GM18951 (cell line): ENCODE measurements around the gene HSPE1.
"Not testable (repeated sequence)": the region's sequence is repeated elsewhere in the genome, so short reads cannot be mapped to it uniquely, and the experiment has no call there.

Experiments
- POLR2A ChIP-seq: IDR thresholded peaks from 4 replicates; pipeline ENCODE4 v1.6.1; 2011; ENCODE audit warnings: mild to moderate bottlenecking; ENCODE audit not compliant: insufficient read length, insufficient read depth; ENCODE audit errors: extremely low read depth
- in situ Hi-C: fragments of 300-500 bp; cut with MboI; formaldehyde crosslinking; loops from one replicate; pipeline ENCODE4 v1.12.0; 2022; ENCODE audit warnings: low sequenced_read_pairs, mixed read lengths, inconsistent platforms; ENCODE audit not compliant: unreplicated experiment

The HSPE1 gene

DNA sequence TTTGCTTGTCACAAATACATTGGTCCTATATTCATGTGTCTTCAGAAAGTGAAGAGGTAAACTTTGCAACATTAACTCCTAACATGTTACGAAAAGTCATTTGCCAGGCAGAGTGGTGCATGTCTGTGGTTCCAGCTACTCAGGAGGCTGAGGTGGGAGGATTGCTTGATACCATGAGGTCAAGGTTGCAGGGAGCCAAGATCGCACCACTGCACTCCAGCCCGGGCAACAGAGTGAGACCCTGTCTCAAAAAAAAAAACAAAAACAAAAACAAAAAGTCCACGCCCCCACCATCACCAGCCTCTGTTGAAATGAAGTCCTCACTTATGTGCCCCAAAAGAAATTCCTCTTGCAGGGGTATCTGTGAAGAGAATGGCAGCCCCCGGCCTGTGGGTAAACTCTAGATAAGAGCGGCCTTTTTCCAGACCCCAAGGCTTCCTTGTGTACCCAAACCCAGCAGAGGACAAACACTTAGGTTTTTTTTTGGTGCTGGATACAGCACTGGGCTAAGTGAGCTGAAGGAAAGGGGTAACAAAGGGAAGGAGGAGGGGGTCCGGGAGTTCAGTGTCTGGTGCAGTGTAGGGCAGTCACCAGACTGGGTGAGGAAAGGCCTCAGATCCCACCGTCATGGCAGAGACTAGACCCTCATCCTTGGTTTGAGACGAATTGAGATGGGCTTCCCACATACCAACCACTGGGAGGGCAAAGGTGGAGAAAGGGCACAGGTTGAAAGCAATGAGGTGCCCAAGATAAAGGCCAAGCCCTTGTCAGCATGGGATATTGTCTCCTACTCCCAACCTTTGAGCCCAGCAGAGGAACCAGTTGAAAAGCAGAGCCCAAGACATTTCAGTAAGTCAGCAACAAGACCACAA, 19.8 kb upstream of the HSPE1 start:
- in situ Hi-C loops, result no loop called here
- TF ChIP-seq POLR2A, result no peak

DNA sequence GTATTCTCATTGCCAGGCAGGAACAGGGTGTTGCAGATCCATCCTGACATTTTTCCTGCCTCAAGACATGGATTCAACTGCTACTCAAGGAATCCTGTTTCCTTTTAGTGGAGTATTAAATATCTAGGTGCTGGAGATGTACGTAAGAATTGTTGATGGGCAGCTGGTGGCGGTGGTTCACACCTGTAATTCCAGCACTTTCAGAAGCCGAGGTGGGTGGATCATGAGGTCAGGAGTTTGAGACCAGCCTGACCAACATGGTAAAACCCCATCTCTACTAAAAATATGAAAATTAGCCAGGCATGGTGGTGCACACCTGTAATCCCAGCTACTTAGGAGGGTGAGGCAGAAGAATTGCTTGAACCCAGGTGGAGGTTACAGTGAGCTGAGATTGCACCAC, 15.9 kb upstream of the HSPE1 start:
- in situ Hi-C loops, result not testable (repeated sequence)

DNA sequence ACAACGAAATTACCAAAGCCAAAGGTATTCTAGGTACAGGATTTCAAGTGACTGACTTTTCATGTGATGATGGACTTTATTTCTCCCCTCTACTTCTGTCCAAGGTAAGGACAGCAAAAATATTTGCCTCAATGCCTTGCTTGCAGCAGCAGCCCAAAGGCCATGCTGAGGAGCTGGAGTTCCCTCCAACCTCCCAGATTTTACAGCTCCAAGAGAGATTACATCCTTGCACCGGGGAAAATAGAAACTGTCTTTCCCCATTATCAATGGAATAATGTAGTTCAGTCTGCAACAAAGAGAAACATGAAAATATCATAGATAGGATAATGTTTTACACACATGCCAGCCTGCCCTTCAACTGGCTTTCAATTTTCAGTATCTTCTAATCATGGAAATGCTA, 14.0 kb upstream of the HSPE1 start:
- in situ Hi-C loops, result no loop called here
- no peak for TF ChIP-seq POLR2A

DNA sequence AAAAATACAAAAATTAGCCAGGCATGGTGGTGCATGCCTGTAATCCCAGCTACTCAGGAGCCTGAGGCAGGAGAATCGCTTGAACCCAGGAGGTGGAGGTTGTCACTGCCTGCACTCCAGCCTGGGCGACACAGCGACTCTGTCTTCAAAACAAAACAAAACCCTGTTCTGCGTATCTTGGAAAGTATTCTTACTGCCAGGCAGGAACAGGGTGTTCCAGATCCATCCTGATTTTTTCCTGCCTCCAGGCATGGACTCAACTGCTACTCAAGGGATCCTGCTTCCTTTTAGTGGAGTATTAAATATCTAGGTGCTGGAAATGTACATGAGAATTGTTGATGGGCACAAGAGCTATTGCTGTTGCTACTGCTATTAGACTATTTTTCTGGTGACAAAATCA, 12.8 kb upstream of the HSPE1 start:
- in situ Hi-C loops, result no loop called here
- TF ChIP-seq POLR2A, result no peak

DNA sequence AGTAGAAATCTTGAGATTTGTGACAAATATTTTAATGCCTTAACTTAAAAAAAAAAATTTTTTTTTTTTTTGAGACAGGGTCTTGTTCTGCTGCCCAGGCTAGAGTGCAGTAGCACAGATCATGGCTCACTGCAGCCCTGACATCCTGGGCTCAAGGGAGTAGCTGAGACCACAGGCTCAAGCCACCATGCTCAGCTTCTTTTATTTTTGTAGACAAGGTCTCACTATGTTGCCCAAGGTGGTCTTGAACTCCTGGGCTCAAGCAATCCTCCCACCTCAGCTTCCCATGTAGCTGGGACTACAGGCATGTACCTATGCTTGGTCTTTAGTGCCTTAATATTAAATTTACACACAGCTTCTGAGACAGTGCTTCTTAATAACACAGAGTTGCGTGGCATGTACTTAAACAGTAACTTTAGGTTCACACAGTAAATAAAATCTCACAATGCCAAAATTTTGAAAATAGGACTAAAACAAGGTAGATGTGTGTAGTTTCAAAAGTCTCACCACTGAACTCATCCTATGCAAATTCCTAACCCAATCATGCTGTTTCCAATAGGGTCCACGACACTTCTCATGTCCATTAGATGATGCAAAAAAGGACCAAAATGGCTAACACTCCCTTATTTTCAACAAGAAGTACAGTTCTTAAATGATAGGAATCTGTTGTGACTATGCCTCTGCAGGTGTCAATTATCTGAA, 4.6 kb upstream of the HSPE1 start:
- no peak for TF ChIP-seq POLR2A
- in situ Hi-C loops, result no loop called here

DNA sequence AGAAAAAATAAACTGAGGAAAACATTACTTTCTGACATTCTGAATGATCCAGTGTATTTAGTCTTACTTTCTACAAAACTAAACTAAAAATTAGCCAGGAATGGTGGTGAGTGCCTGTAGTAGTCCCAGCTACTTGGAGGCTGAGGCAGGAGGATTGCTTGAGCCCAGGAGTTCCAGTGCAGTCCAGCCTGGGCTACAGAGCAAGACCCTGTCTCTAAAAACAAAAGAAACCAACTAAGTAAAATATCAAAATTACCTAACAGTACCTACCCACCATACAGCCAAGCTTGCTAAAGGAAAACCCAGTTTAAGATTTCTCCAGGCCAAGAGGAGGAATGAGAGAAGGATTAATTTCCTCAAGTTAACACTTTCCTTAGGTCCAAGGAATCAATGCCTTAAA, 3.5 kb upstream of the HSPE1 start:
- TF ChIP-seq POLR2A, result no peak
- in situ Hi-C loops, result no loop called here

DNA sequence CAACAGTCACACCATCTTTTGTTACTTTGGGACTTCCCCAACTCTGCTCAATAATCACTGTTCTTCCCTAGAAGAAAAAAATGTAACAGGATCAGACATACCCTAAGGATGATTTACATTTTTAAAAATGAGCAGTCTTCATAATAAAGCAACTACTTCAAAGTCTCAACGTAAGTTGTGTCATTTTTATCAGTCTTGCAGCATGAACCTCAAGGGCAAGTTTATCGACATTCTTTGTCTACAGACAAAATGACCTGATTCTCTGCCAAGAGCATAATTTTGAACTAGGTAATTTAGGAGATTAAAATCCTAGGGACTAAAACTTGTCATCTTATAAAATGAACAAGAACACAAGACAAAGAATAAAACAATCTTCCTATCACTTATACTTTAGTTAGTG, 2.9 kb upstream of the HSPE1 start:
- TF ChIP-seq POLR2A, result no peak
- in situ Hi-C loops, result no loop called here

DNA sequence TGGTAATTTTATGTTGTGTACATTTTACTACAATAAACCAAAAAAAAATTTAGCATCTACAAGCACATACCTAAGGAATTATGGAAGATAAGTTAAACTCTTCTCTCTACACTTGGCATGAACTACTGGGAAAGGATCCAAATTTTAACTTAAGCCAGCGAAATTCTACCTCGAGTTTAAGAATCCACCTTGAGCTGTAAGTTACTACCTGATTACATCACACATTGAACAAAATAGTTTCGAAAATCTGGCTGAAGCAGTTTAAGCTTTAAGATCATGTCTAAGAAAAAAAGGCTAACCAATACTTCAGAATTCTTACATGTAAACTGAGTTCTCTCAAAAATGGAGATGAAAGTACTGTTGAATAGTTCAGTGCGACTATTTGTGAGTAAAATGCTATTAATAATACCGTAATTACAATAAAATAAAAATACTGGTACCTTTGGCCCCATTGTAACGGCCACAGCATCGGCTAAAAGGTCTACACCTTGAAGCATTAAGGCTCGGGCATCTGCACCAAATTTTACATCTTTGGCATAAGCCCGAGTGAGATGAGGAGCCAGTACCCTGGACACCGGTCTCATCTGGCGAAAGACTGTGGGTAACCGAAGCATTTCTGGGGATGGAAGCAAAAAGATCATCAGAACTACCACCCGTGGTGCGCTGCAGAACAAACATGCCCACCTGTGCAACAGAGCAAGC, 1.8 kb upstream of the HSPE1 start:
- in situ Hi-C loops, result no loop called here

DNA sequence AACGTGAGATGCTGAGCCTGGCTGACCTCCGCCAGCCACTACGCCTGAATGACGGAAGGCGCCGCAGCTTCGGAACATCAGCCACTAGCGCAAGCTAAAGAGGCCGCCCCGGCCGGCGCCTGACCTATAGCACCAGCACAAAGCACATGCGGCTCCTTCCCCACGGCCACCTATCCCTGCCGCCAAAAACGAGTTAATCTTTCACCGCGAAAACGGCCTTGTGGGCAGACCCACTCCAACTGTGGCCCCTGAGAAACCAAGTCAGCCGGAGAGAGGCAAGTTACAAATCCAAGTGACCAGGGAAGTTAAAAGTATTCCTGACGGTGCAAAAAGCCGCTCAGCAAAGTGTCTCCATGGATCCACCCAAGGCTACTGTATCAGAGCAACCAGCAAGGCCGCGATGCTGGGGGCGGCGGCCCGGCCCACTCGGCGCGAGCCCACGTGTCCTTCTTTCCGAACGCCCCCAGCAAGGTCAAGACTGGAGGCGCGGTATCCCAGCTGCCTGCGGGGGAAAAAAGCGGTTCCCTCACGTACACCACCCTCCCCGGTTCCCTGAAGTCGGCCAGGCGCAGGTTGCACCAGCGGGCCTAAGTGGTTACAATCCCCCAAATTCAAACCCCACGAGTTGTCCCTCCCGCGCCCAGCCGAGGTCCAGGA, 1.1 kb upstream of the HSPE1 start:
- in situ Hi-C loops, result no loop called here
- TF ChIP-seq POLR2A, result peak; percentile 50

More for the DNA sequence above, 1.8 kb upstream of the HSPE1 start:
- no peak for TF ChIP-seq POLR2A

DNA sequence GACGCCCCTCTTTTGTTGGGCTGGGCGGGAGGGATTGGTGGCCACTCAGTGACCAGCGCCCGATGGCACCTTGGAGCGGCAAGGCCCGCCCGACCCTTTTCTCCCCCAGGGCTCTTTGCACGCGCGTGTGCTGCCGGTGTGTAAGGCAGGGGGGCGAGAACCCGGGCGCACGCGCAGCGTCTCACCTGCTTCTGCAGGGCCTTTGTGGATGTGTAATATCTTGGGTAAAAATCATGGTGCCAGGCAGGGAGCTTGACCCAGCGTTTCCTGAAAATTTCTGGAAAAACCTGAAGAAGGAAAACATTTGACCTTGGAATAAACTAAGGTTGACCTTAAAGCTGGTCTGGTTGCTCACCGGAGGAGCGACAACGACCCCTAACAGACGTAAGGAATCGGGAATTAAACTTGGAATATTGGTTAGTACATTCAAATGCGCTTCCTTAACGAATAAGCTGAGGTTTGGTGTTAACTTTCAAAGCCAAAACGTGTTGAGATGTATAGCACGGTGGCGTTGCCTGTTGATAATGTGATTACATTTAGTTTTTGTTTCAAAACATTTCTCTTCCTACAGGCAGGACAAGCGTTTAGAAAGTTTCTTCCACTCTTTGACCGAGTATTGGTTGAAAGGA, 438 bp downstream of the HSPE1 start:
- in situ Hi-C loops, result no loop called here
- TF ChIP-seq POLR2A, result no peak

DNA sequence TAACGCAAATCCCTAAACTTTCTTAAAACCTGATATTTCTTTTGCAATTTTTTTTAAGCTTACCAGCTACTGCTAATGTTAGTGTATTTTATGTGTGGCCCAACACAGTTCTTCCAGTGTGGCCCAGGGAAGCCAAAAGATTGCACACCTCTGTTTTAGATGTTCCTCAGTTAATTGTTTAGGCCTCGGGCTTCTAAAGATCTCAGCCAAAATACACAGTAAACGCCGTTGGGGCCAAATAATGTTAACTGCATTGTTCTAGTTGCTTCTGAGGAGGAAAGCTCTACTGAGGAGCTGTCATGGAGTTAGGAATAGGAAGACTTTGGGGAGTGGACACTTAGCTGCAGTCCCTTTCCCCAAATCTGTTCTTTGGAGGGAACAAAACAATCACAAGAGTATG, 2.0 kb downstream of the HSPE1 start:
- in situ Hi-C loops, result no loop called here
- no peak for TF ChIP-seq POLR2A

DNA sequence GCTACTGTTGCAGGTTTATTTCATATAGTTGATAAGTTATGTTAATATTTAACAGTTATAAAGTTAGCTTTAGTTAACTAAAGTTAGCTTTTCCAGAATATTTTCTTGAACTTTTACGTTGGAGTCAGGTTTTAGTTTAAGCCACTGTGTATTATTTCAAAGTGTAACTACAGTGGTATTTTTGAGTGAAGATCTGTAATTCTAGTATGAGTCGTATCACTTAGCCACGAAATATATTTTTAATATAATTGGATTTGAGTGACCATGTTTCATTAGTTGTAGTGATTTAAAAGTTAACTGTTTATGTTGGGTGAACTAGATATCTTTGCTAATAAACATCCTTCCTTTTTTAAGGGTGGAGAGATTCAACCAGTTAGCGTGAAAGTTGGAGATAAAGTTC, 2.5 kb downstream of the HSPE1 start:
- in situ Hi-C loops, result no loop called here

DNA sequence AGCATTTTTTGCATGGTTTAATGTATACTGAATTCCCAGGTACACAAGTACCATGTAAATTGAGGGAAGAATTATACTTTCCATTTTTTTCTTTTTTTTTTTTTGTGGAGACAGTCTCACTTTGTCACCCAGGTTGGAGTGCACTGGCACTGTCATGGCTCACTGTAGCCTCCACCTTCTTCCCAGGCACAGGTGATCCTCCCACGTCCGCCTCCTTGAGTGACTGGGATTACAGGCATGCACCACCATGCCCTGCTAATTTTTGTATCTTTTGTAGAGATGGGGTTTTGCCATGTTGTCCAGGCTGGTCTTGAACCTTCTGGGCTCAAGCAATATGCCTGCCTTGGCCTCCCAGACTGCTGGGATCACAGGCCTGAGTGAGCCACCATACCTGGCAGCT, 3.8 kb downstream of the HSPE1 start:
- in situ Hi-C loops, result no loop called here
- TF ChIP-seq POLR2A, result no peak

More for the DNA sequence above, 2.5 kb downstream of the HSPE1 start:
- no peak for TF ChIP-seq POLR2A
